ENCODE results near the gene SH3PXD2A.

- TF ChIP-seq POLR2A (IDR thresholded peaks at IDR 0.05), result no peak
- TF ChIP-seq, protein P1, sequence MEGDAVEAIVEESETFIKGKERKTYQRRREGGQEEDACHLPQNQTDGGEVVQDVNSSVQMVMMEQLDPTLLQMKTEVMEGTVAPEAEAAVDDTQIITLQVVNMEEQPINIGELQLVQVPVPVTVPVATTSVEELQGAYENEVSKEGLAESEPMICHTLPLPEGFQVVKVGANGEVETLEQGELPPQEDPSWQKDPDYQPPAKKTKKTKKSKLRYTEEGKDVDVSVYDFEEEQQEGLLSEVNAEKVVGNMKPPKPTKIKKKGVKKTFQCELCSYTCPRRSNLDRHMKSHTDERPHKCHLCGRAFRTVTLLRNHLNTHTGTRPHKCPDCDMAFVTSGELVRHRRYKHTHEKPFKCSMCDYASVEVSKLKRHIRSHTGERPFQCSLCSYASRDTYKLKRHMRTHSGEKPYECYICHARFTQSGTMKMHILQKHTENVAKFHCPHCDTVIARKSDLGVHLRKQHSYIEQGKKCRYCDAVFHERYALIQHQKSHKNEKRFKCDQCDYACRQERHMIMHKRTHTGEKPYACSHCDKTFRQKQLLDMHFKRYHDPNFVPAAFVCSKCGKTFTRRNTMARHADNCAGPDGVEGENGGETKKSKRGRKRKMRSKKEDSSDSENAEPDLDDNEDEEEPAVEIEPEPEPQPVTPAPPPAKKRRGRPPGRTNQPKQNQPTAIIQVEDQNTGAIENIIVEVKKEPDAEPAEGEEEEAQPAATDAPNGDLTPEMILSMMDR (IDR thresholded peaks at IDR 0.05), result no peak
These were observed 90.9 kb downstream of the SH3PXD2A start for GRCh38 chr10:103764296-103765088.
